PFSK-1 (cell line): ENCODE measurements around the gene SMCO3.

Experiments
- SIN3A ChIP-seq: IDR thresholded peaks from 2 replicates; pipeline ENCODE4 v1.6.1; 2012; ENCODE audit warnings: mild to moderate bottlenecking, low read length, moderate library complexity, borderline replicate concordance; ENCODE audit not compliant: insufficient read depth
- TAF1 ChIP-seq: IDR thresholded peaks from 2 replicates; pipeline ENCODE4 v1.6.1; 2012; ENCODE audit warnings: low read length, control low read depth, borderline replicate concordance; ENCODE audit not compliant: insufficient read depth

- TF ChIP-seq TAF1 (no peak), SIN3A (no peak)
Observed at GRCh38 chr12:14826491-14826890, 12.5 kb upstream of the SMCO3 start.
